ENCODE results near the gene SPAG9. TPM values are rescaled to one million over a fixed set of nuclear protein-coding genes. Genes with fewer than 3 reads are reported as not detected.
"Not testable (repeated sequence)": the region's sequence is repeated elsewhere in the genome, so short reads cannot be mapped to it uniquely, and the experiment has no call there.

The SPAG9 gene
- total and polyA plus RNA-seq, 2 donors (not counting 1 experiment from before 2014, with no cell fraction given), result 8.6 to 64.1 TPM

DNA sequence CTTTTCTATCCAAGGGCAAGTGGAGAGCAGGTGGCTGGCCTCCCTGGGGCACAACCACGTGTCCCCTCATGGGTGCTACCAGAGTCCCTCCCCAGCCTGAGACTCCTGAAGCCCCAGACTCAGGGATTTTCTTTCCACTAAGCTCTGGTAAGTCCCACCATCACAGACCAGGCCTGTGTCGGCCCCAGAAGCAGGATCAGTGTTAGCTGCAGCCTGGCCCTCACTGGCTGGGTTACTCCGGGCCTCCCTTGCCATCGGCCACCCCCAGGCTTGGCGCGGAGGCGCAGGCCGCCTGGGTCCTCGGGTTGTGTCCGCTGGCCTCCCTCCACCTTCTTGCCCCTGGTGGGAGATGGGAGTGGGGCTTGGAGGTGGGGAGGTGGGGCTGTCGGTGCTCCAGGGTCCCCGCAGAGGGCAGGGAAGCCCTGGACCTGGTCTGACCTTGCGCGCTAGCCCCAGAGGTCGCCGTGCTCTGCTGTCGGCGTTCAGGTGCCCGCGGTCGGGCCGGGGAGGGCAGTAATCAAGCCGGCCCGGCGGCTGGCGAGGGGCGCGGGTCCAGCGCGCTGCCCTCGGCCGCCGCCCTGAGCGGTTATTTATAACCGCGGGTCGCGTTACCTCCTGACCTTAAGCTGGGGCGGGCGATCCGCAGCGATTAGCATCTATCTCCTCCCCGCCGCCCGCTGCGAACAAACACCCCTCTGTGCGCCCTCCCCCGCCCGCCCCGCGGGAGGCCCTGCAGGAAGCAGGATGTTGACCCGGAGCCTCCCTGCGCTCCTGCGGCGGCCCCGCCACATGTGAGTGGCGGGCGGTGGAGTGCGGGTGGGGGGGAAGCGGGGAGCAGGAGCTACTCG, 176.4 kb downstream of the SPAG9 start:
- H3K4me2 ChIP-seq (replicated peaks; ENCODE audit: low read depth, low read length, poor library complexity, severe bottlenecking), result peak overlapping the region; percentile 73
- no peaks in the 10 kb centered on the region for H3K36me3 ChIP-seq (replicated peaks in 1 of 2; ENCODE audit: control extremely low read depth in 1 of 2, control insufficient read depth in 1 of 2, extremely low read depth in 1 of 2, insufficient read depth in 2 of 2, low read length in 1 of 2)
- H3K27ac ChIP-seq (ENCODE audit: low read length in 2 of 2), result no peak overlapping the region
- Mint-ChIP-seq H3K4me1 (peaks cover 4% of the 10 kb centered on the region), H3K27ac (no peak overlapping the region), H3K9me3 (ENCODE audit: insufficient read depth) (no peaks in the 10 kb centered on the region), H3K4me3 (peak overlapping the region; percentile 56), H3K27me3 (peaks cover 8% of the 10 kb centered on the region)
- no peak for DNase-seq
- no peaks in the 10 kb centered on the region for H3K9me3 ChIP-seq (ENCODE audit: control extremely low read depth in 1 of 3, control insufficient read depth in 2 of 3, insufficient read depth in 1 of 3, low read length in 2 of 3)
- H3K9ac ChIP-seq (ENCODE audit: low read length), result peak overlapping the region; percentile 49
- no peaks in the 10 kb centered on the region for H3K79me2 ChIP-seq (ENCODE audit: control insufficient read depth, insufficient read depth, low read length)
- peaks cover 0 to 22% (median 7%) of the 10 kb centered on the region in 4 experiments for H3K27me3 ChIP-seq (replicated peaks in 1 of 4; ENCODE audit: control extremely low read depth in 1 of 4, control insufficient read depth in 3 of 4, insufficient read depth in 4 of 4, low read length in 3 of 4)
- intact Hi-C loops (cut with micrococcal nuclease), result no loop called here
- ChIA-PET POLR2A (interaction anchor here (1.1 kb wide), 1 partner anchor 78 kb away, joined by 3 read pairs; the partner anchor contains the start of gene TOB1), CTCF (interaction anchor here (1.2 to 2.8 kb wide), 3 partner anchors 11 to 92 kb away, joined by 3 to 8 read pairs (median 5); no protein-coding TSS in a partner anchor)
- peak overlapping the region in 3 of 5 experiments; percentile 13 to 48 (median 33) for H3K4me3 ChIP-seq (ENCODE audit: control extremely low read depth in 1 of 5, extremely low read depth in 1 of 5, insufficient read depth in 1 of 5, low read depth in 2 of 5, low read length in 4 of 5)
- ATAC-seq (ENCODE audit: low read depth), result peak; percentile 65
- no peaks in the 10 kb centered on the region for H4K20me1 ChIP-seq (ENCODE audit: control insufficient read depth, insufficient read depth, low read length, poor library complexity, severe bottlenecking)
- 4% methylated on average over 56 of the region's 61 CpGs for WGBS (ENCODE audit: insufficient coverage)
- H3K4me1 ChIP-seq (ENCODE audit: control insufficient read depth in 2 of 2, insufficient read depth in 2 of 2, low read length in 2 of 2), result peaks cover 6 to 10% of the 10 kb centered on the region in 2 donors
- no peak for TF ChIP-seq CTCF (IDR thresholded peaks at IDR 0.05)
- TF ChIP-seq EZH2 (IDR thresholded peaks at IDR 0.05; ENCODE audit: borderline replicate concordance, insufficient read depth, low read depth, low read length, poor library complexity, severe bottlenecking), result no peak
- peak overlapping the region; percentile 63 for H2AFZ ChIP-seq (ENCODE audit: insufficient read depth, low read depth, low read length, poor library complexity, severe bottlenecking)

- no peak for ATAC-seq (ENCODE audit: low read depth)
- no peak overlapping the region for H3K4me3 ChIP-seq (ENCODE audit: control extremely low read depth in 1 of 5, extremely low read depth in 1 of 5, insufficient read depth in 1 of 5, low read depth in 2 of 5, low read length in 4 of 5)
- Mint-ChIP-seq H3K27ac (peak overlapping the region; percentile 15), H3K27me3 (peaks cover 8% of the 10 kb centered on the region), H3K9me3 (ENCODE audit: insufficient read depth) (no peaks in the 10 kb centered on the region), H3K4me3 (peak overlapping the region; percentile 56), H3K4me1 (peaks cover 4% of the 10 kb centered on the region)
- H3K27me3 ChIP-seq (replicated peaks in 1 of 4; ENCODE audit: control extremely low read depth in 1 of 4, control insufficient read depth in 3 of 4, insufficient read depth in 4 of 4, low read length in 3 of 4), result peaks cover 0 to 22% (median 7%) of the 10 kb centered on the region in 4 experiments
- no peaks in the 10 kb centered on the region for H3K79me2 ChIP-seq (ENCODE audit: control insufficient read depth, insufficient read depth, low read length)
- POLR2A ChIA-PET, result no interaction called here
- H2AFZ ChIP-seq (ENCODE audit: insufficient read depth, low read depth, low read length, poor library complexity, severe bottlenecking), result peak overlapping the region; percentile 63
- intact Hi-C loops (cut with micrococcal nuclease), result no loop called here
- DNase-seq, result no peak
- no peak overlapping the region for H3K4me2 ChIP-seq (replicated peaks; ENCODE audit: low read depth, low read length, poor library complexity, severe bottlenecking)
- no peak for TF ChIP-seq CTCF (IDR thresholded peaks at IDR 0.05)
- TF ChIP-seq EZH2 (IDR thresholded peaks at IDR 0.05; ENCODE audit: borderline replicate concordance, insufficient read depth, low read depth, low read length, poor library complexity, severe bottlenecking), result no peak
- no peaks in the 10 kb centered on the region for H3K9me3 ChIP-seq (ENCODE audit: control extremely low read depth in 1 of 3, control insufficient read depth in 2 of 3, insufficient read depth in 1 of 3, low read length in 2 of 3)
- no peaks in the 10 kb centered on the region for H3K36me3 ChIP-seq (replicated peaks in 1 of 2; ENCODE audit: control extremely low read depth in 1 of 2, control insufficient read depth in 1 of 2, extremely low read depth in 1 of 2, insufficient read depth in 2 of 2, low read length in 1 of 2)
- peaks cover 6 to 10% of the 10 kb centered on the region in 2 donors for H3K4me1 ChIP-seq (ENCODE audit: control insufficient read depth in 2 of 2, insufficient read depth in 2 of 2, low read length in 2 of 2)
- H3K9ac ChIP-seq (ENCODE audit: low read length), result no peak overlapping the region
- 40% methylated on average over 3 of the region's 8 CpGs for WGBS (ENCODE audit: insufficient coverage)
- CTCF ChIA-PET, result no interaction called here
- H4K20me1 ChIP-seq (ENCODE audit: control insufficient read depth, insufficient read depth, low read length, poor library complexity, severe bottlenecking), result no peaks in the 10 kb centered on the region
- no peak overlapping the region for H3K27ac ChIP-seq (ENCODE audit: low read length in 2 of 2)
Measured at GRCh38 chr17:50943575-50943933, 177.1 kb downstream of the SPAG9 start.

- H2AFZ ChIP-seq (ENCODE audit: insufficient read depth, low read depth, low read length, poor library complexity, severe bottlenecking); H3K27ac Mint-ChIP-seq; intact Hi-C loops (cut with micrococcal nuclease); H3K4me1 ChIP-seq (ENCODE audit: control insufficient read depth in 2 of 2, insufficient read depth in 2 of 2, low read length in 2 of 2); H3K27ac ChIP-seq (ENCODE audit: low read length in 2 of 2); H3K27me3 Mint-ChIP-seq; DNase-seq; H3K9ac ChIP-seq (ENCODE audit: low read length); H3K36me3 ChIP-seq (replicated peaks in 1 of 2; ENCODE audit: control extremely low read depth in 1 of 2, control insufficient read depth in 1 of 2, extremely low read depth in 1 of 2, insufficient read depth in 2 of 2, low read length in 1 of 2); H3K9me3 ChIP-seq (ENCODE audit: control extremely low read depth in 1 of 3, control insufficient read depth in 2 of 3, insufficient read depth in 1 of 3, low read length in 2 of 3); H3K4me3 ChIP-seq (ENCODE audit: control extremely low read depth in 1 of 5, extremely low read depth in 1 of 5, insufficient read depth in 1 of 5, low read depth in 2 of 5, low read length in 4 of 5); H3K4me1 Mint-ChIP-seq; H3K4me3 Mint-ChIP-seq; H3K4me2 ChIP-seq (replicated peaks; ENCODE audit: low read depth, low read length, poor library complexity, severe bottlenecking); H3K9me3 Mint-ChIP-seq (ENCODE audit: insufficient read depth); H4K20me1 ChIP-seq (ENCODE audit: control insufficient read depth, insufficient read depth, low read length, poor library complexity, severe bottlenecking); POLR2A ChIA-PET; ATAC-seq (ENCODE audit: low read depth); H3K79me2 ChIP-seq (ENCODE audit: control insufficient read depth, insufficient read depth, low read length): not testable (repeated sequence)
- H3K27me3 ChIP-seq (replicated peaks in 1 of 4; ENCODE audit: control extremely low read depth in 1 of 4, control insufficient read depth in 3 of 4, insufficient read depth in 4 of 4, low read length in 3 of 4), result peaks cover 0 to 22% (median 7%) of the 10 kb centered on the region in 4 experiments
- CTCF ChIA-PET, result interaction anchor here (1.1 to 1.7 kb wide), 2 partner anchors 77 to 90 kb away, joined by 4 to 5 read pairs; no protein-coding TSS in a partner anchor
- WGBS (ENCODE audit: insufficient coverage), result 100% methylated on average over 2 of the region's 4 CpGs
Measured at GRCh38 chr17:50941676-50942048, 179.0 kb downstream of the SPAG9 start.

All from B cell (primary cell).